HG03097 (cell line): ENCODE measurements around the gene MTMR6.

Source experiments
- ATAC-seq: cut with Tn5 transposase; IDR thresholded peaks from one replicate; pipeline ENCODE4 v1.9.1; 2021; ENCODE audit not compliant: unreplicated experiment, low FRiP score

The MTMR6 gene

DNA sequence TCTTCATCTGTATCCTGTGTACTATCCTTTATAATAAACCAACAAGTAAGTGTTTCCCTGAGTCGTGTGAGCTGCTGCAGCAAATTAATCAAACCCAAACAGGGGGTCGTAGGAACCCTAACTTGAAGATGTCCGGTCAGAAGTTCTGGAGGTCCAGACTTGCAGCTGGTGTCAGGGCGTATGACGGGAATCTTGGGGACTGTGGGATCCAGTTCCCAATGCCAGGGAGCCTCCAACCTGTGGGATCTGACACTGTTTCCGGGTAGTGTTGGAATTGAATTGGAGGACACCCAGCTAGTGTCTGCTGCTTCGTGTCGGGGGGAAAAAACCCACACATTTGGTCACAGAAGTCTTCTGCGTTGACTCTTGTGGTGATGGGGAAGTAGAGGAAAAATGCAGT, 63.1 kb downstream of the MTMR6 start:
- no peak for ATAC-seq

DNA sequence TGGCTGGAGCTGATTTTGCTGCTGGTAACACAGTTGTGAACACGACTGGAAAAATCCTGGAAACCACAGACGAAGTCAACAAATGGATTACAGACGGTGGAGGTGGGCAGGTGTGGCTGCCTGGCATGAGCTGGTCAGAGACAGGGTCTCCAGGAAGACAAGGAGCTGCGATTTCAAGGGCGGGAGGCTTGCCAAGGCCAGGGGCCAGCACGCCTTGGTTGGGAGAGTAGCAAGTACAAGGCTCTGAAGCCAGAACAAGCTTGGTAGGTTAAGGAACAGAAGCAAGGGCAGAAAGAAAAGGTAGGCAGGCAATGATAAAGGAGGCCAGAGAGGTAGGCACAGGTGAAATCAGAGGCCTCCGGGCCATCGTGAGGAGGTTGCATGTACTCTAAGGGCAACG, 64.5 kb downstream of the MTMR6 start:
- ATAC-seq, result no peak

DNA sequence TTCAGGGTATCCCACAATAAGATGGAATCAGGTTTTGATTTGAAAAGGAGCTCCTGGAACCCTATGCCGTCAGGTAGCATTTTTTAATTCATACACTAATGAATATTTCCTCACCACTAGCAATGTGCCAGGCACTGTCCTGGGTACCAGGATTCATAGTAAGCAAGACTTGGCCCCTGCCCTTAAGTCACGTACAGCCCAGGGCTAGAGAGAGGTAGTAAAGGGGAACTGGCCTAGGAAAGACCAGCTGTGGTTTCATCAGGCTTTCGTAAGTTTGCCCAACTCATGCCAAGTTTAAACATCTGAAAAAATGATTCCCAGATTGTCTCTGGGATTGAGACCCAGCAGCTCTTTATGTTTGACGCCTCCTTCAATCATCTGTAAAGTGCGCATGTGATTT, 69.3 kb downstream of the MTMR6 start:
- ATAC-seq, result no peak

DNA sequence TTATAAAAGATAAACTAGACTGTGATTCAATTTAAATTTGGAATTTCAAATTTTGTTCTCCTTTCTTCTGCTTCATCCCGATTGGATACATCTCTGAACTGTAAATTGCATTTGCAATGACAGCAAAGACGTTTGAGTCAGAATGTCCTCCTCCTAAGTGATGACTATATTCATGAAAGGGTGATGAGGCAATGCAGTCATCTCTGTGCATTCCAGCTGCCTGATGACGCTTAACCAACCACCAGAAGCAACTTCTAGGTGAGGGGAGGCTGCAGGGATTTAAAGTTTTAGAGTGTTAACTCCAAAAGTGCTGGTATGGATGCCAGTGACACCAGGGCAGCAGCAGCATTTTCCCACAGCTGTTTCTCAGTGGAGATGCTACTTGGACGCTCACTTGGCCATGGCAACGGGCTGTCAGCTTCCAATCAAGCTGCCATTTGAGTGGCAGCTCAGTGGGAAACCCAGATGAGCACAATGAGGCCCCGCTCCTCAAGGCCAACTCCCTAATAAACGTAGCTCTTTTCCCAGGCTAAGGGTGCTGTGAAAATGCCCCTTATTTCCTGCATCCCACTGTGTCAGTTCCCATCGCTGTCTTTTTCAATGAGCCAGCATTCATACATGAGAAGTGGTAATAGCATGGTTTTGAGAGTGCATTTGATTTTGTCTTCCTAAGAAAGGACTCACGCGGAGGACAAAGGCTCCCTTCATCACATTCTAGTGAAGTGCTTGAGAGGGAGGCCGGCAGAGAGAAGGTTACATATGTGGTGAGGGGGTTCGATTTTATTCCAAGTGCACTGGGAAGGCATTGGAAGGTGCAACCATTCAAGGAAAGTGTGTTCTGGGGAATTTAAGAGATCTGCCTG, 70.0 kb downstream of the MTMR6 start:
- ATAC-seq, result no peak

DNA sequence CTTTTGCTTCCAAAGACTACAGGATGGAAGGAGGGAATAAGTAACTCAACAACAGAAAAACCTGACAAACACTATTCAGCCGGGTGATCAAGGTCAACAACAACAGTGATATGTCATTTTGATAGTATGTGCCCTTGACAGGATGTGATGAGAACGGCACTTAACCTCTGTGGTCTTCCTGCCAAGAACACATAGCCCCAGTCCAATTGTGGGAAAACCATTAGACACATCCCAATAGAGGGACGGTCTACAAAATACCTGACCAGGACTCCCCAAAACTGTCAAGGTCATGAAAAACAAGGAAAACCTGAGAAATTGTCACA, 72.1 kb downstream of the MTMR6 start:
- no peak for ATAC-seq

DNA sequence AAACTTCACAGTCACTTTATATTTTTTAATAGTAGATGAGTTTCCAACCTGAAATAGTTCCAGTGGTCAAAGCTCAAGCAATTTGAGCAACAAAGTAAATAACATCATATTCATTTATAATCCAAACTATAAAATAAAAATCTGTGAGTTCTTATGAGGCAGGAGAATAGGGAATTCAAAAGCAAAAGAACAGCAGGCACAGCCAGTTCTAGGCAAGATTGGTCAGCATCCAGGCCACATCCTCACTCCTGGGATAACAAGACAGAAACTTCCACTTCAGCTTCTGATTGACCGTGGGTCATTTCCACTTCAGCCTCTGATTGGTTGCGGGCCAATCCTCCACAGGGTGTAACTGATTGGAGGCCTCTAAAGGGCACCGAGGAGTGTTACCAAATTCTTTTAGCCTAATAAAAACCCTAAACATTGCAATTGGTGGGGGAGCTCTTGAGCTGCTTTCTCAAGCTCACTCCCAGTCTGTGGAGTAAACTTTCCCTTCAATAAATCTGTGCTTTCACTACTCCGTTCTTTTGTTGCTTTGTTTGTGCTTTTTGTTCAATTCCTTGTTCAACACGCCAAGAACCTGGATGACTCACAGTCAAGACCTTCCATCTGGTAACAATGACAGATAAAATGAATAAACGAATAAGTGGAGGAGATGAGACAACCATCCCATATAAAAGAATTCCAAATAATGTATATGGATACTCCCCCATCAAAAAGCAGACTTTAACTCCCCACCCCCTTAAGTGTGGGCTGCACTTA, 72.6 kb downstream of the MTMR6 start:
- ATAC-seq, result no peak

DNA sequence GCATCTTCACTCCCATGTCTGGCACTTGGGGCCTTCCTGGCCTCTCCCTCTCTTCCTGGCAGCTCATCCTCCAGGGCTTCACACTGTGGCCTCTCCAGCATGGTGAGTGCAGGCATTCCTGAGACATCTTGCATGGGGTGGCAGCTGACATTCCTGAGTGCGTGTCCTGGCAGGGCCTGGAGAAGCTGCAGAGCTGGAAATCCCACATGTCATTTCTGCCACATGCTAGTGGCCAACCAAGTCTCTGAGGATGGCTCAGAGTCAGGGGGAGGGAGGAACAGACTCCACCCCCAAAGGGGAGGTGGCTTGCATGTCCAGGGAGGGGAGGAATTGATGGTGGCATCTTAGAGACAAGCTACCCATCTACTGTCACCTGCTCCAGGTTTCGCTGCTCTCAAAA, 73.6 kb downstream of the MTMR6 start:
- ATAC-seq, result no peak

DNA sequence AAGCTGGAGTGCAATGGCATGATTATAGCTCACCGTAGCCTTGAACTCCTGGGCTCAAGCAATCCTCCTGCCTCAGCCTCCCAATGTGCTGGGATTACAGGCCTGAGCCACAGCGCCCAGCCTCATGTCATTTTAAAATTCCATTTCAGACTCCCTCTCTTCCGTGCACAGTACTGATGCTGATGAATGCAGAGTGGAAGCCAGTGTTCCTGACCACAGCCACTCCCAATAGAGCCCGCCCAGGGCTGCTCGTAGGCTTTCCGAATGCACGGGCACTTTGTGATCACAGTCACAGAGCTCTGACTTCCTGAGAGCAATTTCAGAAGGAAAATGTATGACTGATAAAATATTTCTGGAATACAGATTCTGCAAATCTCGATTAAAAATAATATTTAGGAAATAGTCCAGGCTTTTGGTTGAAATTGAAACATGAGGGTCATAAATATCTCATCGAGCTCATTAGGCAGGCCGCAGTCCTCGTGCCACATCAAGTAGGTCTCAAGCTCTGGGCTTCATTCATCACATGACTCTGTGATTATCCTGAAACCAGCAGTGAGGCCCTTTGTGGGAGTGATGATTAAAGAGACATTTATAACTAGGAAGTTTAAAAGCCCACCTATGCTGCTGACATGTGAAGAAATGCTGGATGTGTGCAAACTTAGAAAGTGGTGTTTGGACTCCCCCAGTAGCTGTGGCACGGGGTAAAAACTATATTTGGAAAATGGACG, 76.3 kb downstream of the MTMR6 start:
- ATAC-seq, result no peak

DNA sequence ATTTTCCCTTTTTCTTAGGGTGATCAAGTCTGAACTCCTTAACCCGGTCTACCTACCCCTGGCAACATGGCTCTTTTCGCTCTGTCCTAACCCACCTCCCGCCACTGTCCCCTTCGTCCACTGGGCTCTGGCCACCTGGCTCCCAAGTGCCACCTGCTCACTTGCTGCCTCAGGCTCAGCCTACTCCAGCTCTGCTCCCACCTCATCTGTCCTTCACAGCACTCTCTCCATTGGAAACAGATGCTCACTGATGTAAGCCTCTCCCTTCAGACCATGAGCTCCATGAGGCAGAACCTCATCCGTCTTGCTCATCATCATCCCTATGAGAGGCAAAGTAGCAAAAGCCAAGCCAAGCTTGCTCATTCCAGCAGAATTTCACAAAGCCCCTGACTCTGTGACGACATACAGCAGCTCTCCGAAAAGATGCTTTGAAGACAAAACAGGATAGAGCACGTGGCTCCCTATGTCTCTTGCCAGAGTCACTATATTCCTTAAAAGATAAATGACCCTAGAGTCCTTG, 79.9 kb downstream of the MTMR6 start:
- ATAC-seq, result no peak

DNA sequence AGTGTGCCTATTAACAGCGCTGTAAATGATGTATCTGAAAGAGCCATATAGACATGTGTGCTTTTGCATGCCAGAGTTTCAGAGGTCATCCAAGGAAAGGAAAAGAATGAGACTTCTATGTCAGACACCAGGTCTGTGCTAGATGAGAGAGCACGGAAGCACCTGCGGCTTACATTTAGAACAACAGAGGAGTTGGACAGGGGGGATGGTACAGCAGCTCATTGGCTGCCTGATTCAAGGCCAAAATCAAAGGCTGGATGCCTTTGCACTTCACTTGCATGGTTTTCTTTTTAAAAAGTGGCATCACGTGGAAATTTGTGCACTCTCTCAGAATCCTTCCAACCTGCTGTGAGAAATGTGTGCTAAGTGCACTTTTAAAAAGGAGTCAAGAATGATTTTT, 82.4 kb downstream of the MTMR6 start:
- ATAC-seq, result no peak

DNA sequence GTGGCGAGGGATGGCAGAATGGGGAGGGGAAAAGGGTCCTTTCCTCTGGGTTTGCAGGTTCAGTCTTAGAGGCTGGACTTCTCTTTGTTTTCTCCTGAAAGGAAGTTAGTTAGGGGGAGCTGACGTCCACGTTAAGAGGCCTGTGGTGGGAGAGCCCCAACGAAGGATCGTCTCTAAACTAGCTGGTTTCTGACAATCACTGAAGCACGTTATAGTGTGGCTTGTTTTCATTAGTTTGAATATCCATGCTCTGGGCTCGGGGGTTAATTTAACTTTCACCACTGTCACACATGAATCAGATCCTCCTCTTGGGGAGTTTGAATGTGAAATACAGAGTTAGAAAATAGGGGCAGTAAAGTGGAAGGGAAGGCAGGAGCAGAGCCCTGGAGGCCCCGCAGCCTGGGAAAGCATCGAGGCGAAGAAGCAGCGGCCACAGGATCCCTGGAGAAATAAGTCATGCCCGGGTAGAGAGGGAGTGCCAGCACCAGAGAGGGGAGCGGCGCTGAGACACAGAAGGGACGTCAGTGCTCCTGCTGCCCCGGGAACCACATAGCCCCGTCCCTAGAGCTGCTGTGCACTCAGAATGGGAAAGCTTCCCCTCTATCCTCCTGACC, 84.1 kb downstream of the MTMR6 start:
- ATAC-seq, result no peak

DNA sequence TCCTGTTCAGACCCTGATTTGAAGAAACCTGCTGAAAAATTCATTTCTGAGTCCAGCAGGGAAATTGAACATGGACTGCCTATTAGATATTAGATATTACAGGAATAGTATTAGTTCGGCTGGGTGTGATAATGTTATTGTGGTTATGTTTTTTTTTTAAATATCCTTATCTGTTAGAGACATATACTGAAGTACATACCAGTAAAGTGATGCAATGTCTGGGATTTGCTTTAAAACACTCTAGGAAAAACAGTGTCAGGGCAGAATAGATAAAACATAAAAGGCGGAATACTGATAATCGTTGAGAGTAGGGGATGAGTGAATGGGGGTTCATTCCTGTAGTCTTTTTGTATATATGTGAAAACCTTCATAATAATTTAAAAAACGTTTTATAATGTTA, 86.5 kb downstream of the MTMR6 start:
- ATAC-seq, result no peak

DNA sequence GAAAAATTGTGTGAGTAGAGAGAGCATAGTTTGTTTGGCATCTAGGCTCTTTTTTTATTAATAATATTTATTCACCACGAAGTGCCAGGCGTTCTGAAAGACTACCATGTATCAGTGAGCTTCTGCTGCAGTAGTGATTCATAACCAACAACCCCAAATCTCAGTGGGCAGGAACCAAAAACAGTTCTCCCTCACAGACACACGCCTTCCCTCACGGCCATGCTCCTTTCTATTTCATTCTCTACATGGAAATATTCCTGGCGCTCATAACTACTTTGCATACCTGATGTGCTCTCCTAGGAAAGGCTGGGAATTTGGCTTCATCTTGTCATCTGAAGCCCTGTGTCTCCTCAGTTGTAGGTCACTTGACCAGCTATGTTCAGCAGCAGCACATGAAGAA, 88.6 kb downstream of the MTMR6 start:
- ATAC-seq, result no peak

DNA sequence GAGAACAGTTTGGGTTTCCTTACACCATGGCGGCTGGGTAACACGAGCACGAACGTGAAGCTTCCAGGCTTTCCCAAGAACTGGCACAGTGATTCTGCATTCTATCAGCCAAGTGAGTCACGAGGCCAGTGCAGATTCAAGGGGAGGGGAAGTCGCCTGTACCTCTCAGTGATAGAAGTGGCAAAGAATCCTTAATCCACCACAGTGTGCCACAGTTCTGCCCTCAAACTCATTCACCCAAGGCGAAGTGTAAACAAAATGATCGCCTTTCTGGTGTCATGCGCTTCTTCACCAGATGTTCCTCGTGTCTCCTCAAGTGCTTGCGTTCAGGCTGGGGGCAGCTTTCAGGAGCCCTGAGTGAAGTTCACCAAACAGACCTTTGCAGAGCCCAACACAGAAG, 90.3 kb downstream of the MTMR6 start:
- no peak for ATAC-seq
